DMS79 (cell line): ENCODE measurements around the gene IDH1.
A peak's percentile ranks its signal among the peaks of the same experiment; 100 is the strongest.

Source experiments
- DNase-seq: peaks from one replicate; lab custom pipeline; 2025; lab: John Stamatoyannopoulos, UW

Gene IDH1

GRCh38 chr2:208210688-208211451, 44.0 kb downstream of the IDH1 start:
- no peak for DNase-seq

- DNase-seq, result no peak
These were observed 46.4 kb downstream of the IDH1 start for GRCh38 chr2:208208335-208209085.

GRCh38 chr2:208207769-208208168, 47.1 kb downstream of the IDH1 start:
- DNase-seq, result no peak

GRCh38 chr2:208204166-208204565, 50.7 kb downstream of the IDH1 start:
- DNase-seq, result no peak

GRCh38 chr2:208195531-208195930, 59.3 kb downstream of the IDH1 start:
- no peak for DNase-seq

GRCh38 chr2:208192611-208193236, 62.1 kb downstream of the IDH1 start:
- DNase-seq, result no peak

- peak; percentile 24 for DNase-seq
These were observed 64.9 kb downstream of the IDH1 start, which contains the start of gene C2orf80 for GRCh38 chr2:208189810-208190503. Gene C2orf80, minus strand, starts transcription at chr2:208190030. Its CDS starts 3,044 bp downstream, at chr2:208186986.

- no peak for DNase-seq
These were observed 65.6 kb downstream of the IDH1 start for GRCh38 chr2:208189069-208189809.

GRCh38 chr2:208186893-208187292, 68.0 kb downstream of the IDH1 start:
- DNase-seq, result no peak

- DNase-seq, result no peak
These were observed 68.4 kb downstream of the IDH1 start for GRCh38 chr2:208186465-208186864.
